ENCODE data around the gene PCNT.
A peak's percentile ranks its signal among the peaks of the same experiment; 100 is the strongest.

Gene PCNT

GRCh38 chr21:46334351-46335140 lies 10.6 kb downstream of the PCNT start:
- FAIRE-seq (peak; percentile 50), DNase-seq (ENCODE audit: low spot score) (no peak)

- DNase-seq (ENCODE audit: low spot score) (no peak), FAIRE-seq (no peak)
These were observed 12.6 kb downstream of the PCNT start for GRCh38 chr21:46336603-46337002.

- no peak for FAIRE-seq
- no peak for DNase-seq (ENCODE audit: low spot score)
These were observed 17.0 kb downstream of the PCNT start for GRCh38 chr21:46340998-46341397.

- FAIRE-seq: no peak
These were observed 20.4 kb downstream of the PCNT start for GRCh38 chr21:46344219-46344915.

GRCh38 chr21:46345861-46346260 lies 21.9 kb downstream of the PCNT start:
- DNase-seq (ENCODE audit: low spot score) (no peak), FAIRE-seq (peak; percentile 37)

More at GRCh38 chr21:46344219-46344915, 20.4 kb downstream of the PCNT start:
- DNase-seq (ENCODE audit: low spot score): no peak

GRCh38 chr21:46346296-46347202 lies 22.6 kb downstream of the PCNT start:
- DNase-seq (ENCODE audit: low spot score): no peak
- FAIRE-seq: no peak

- DNase-seq (ENCODE audit: low spot score) (no peak), FAIRE-seq (no peak)
These were observed 23.2 kb downstream of the PCNT start for GRCh38 chr21:46347203-46347550.

- FAIRE-seq (no peak), DNase-seq (ENCODE audit: low spot score) (no peak)
These were observed 23.9 kb downstream of the PCNT start for GRCh38 chr21:46347791-46348381.

GRCh38 chr21:46349134-46349760 lies 25.3 kb downstream of the PCNT start:
- no peak for DNase-seq (ENCODE audit: low spot score)
- no peak for FAIRE-seq

- DNase-seq (ENCODE audit: low spot score) (no peak), FAIRE-seq (no peak)
These were observed 26.6 kb downstream of the PCNT start for GRCh38 chr21:46350571-46350970.

GRCh38 chr21:46350981-46351380 lies 27.0 kb downstream of the PCNT start:
- FAIRE-seq: no peak
- no peak for DNase-seq (ENCODE audit: low spot score)

- no peak for DNase-seq (ENCODE audit: low spot score)
- FAIRE-seq: no peak
These were observed 27.7 kb downstream of the PCNT start for GRCh38 chr21:46351476-46352163.

GRCh38 chr21:46352164-46352515 lies 28.2 kb downstream of the PCNT start:
- FAIRE-seq: no peak

GRCh38 chr21:46352913-46353312 lies 29.0 kb downstream of the PCNT start:
- FAIRE-seq (no peak), DNase-seq (ENCODE audit: low spot score) (no peak)

More at GRCh38 chr21:46352164-46352515, 28.2 kb downstream of the PCNT start:
- no peak for DNase-seq (ENCODE audit: low spot score)

- DNase-seq (ENCODE audit: low spot score): no peak
- FAIRE-seq: no peak
These were observed 30.1 kb downstream of the PCNT start for GRCh38 chr21:46354046-46354445.

GRCh38 chr21:46354518-46354917 lies 30.6 kb downstream of the PCNT start:
- FAIRE-seq (no peak), DNase-seq (ENCODE audit: low spot score) (no peak)

GRCh38 chr21:46355161-46356004 lies 31.4 kb downstream of the PCNT start:
- FAIRE-seq: no peak
- DNase-seq (ENCODE audit: low spot score): no peak

- FAIRE-seq (no peak), DNase-seq (ENCODE audit: low spot score) (no peak)
These were observed 32.0 kb downstream of the PCNT start for GRCh38 chr21:46356005-46356338.

- FAIRE-seq: no peak
- DNase-seq (ENCODE audit: low spot score): no peak
These were observed 32.8 kb downstream of the PCNT start for GRCh38 chr21:46356494-46357334.
